ENCODE data around the gene CABCOCO1. TPM values are rescaled to one million over a fixed set of nuclear protein-coding genes. Genes with fewer than 3 reads are reported as not detected.

Gene CABCOCO1
- total RNA-seq, 1 experiment from 2014 or later = not detected

GRCh38 chr10:61765176-61766087, 102.7 kb downstream of the CABCOCO1 start:
- Histone ChIP-seq H3K36me3 (ENCODE audit: control insufficient read depth in 1 of 2, insufficient read depth in 2 of 2, low read length in 2 of 2) (no peaks in the 10 kb centered on the region), H3K79me2 (ENCODE audit: insufficient read depth, low read length) (no peaks in the 10 kb centered on the region), H3K27me3 (ENCODE audit: insufficient read depth, low read length) (no peaks in the 10 kb centered on the region), H3K4me3 (replicated peaks in 1 of 2; ENCODE audit: low read depth in 1 of 2, low read length in 2 of 2) (no peak overlapping the region), H3K9me3 (ENCODE audit: control insufficient read depth in 1 of 2, insufficient read depth in 1 of 2, low read depth in 1 of 2, low read length in 2 of 2) (no peaks in the 10 kb centered on the region), H4K20me1 (ENCODE audit: insufficient read depth) (no peaks in the 10 kb centered on the region), H3K4me1 (ENCODE audit: control insufficient read depth in 1 of 2, insufficient read depth in 2 of 2, low read length in 2 of 2) (peaks cover 19 to 22% of the 10 kb centered on the region in 2 experiments; a peak in 3 of 4 replicates), H2AFZ (ENCODE audit: low read depth, low read length, poor library complexity, severe bottlenecking) (peak overlapping the region; percentile 13), H3K9me2 (ENCODE audit: insufficient read depth) (no peaks in the 10 kb centered on the region), H3K27ac (ENCODE audit: low read depth, low read length) (no peak overlapping the region), H3K9ac (ENCODE audit: low read length) (no peak overlapping the region), H3K4me2 (ENCODE audit: low read length) (no peak overlapping the region)
- intact Hi-C loops (cut with micrococcal nuclease) = no loop called here
- no TSS peak for BruUV-seq (replicated peaks)
- POLR2A ChIA-PET = no interaction called here
- TF ChIP-seq EGR1 (IDR thresholded peaks at IDR 0.05; ENCODE audit: low read depth) = no peak
- no peak for TF ChIP-seq ATF3 (IDR thresholded peaks at IDR 0.05)
- no peak for TF ChIP-seq YY1 (IDR thresholded peaks at IDR 0.05; ENCODE audit: extremely low read depth, insufficient replicate concordance, low read depth, low read length)
- no peak for TF ChIP-seq FOSL1 (IDR thresholded peaks at IDR 0.05; ENCODE audit: low read depth)
- TF ChIP-seq RAD21 (IDR thresholded peaks at IDR 0.05; ENCODE audit: low read depth) = no peak
- no peak for TF ChIP-seq ZNF274 (IDR thresholded peaks at IDR 0.05; ENCODE audit: low read depth, low read length)
- TF ChIP-seq CTCF (IDR thresholded peaks at IDR 0.05 in 2 of 3, conservative IDR thresholded peaks at IDR 0.05 in 1 of 3; ENCODE audit: borderline replicate concordance in 1 of 3, insufficient read depth in 1 of 3, low read depth in 2 of 3, low read length in 2 of 3) = no peak
- TF ChIP-seq EZH2 (IDR thresholded peaks at IDR 0.05) = no peak
- no peak for TF ChIP-seq REST (IDR thresholded peaks at IDR 0.05; ENCODE audit: low read depth)
- no peak for TF ChIP-seq ELF1 (IDR thresholded peaks at IDR 0.05; ENCODE audit: borderline replicate concordance, low read depth)
- no peak for TF ChIP-seq SIN3A (IDR thresholded peaks at IDR 0.05; ENCODE audit: low read depth)
- no peak for TF ChIP-seq ZFX (IDR thresholded peaks at IDR 0.05)
- TF ChIP-seq POLR2A (IDR thresholded peaks at IDR 0.05; ENCODE audit: borderline replicate concordance, extremely low read depth, insufficient read depth, insufficient read length) = no peak
- TF ChIP-seq ZBTB33 (IDR thresholded peaks at IDR 0.05; ENCODE audit: extremely low read depth, insufficient replicate concordance, low read length) = no peak
- no peak for DNase-seq (ENCODE audit: low read depth, low spot score)
- RAD21 ChIA-PET (ENCODE audit: low non-redundant PET in 1 of 2, low total read pairs in 2 of 2, uncharacterized antibody in 2 of 2, unreplicated experiment in 2 of 2) = no interaction called here
- no peak for ATAC-seq
- CTCF ChIA-PET = no interaction called here

All from HCT116 (cell line).